Ectodermal cell (in vitro differentiated cells): ENCODE results near the gene SNAP47.

ENCODE experiments used
- H3K27ac ChIP-seq: 2 replicates; pipeline ENCODE4 v1.7.0; 2013; ENCODE audit warnings: mild to moderate bottlenecking, low read depth, low read length; ENCODE audit not compliant: insufficient read depth, poor library complexity, severe bottlenecking
- H3K27me3 ChIP-seq: 2 replicates; pipeline ENCODE4 v1.7.0; 2013; ENCODE audit warnings: mild to moderate bottlenecking, low read length; ENCODE audit not compliant: insufficient read depth, control insufficient read depth, poor library complexity, severe bottlenecking
- H3K36me3 ChIP-seq: one replicate; pipeline ENCODE4 v1.7.0; 2013; ENCODE audit warnings: low read length; ENCODE audit not compliant: control insufficient read depth, insufficient read depth
- H3K4me1 ChIP-seq: one replicate; pipeline ENCODE4 v1.7.0; 2013; ENCODE audit warnings: low read length; ENCODE audit not compliant: control insufficient read depth, insufficient read depth
- H3K4me3 ChIP-seq: 2 replicates; pipeline ENCODE4 v1.7.0; 2013; ENCODE audit warnings: low read depth, low read length, control low read depth; ENCODE audit not compliant: insufficient read depth
- H3K9me3 ChIP-seq: 2 replicates; pipeline ENCODE4 v1.7.0; 2013; ENCODE audit warnings: mild to moderate bottlenecking, low read length, moderate library complexity; ENCODE audit not compliant: control insufficient read depth
- WGBS, 2 experiments: methylation state at CpG; one replicate each; pipeline ENCODE4 v1.1.7; 2013; ENCODE audit warnings: missing lambda C conversion rate in 2 of 2; 5-methylcytosine and 5-hydroxymethylcytosine counted together

Gene SNAP47

GRCh38 chr1:227775841-227776240 lies 40.6 kb downstream of the SNAP47 start:
- peak overlapping the region; percentile 55 for H3K27ac ChIP-seq
- no peak overlapping the region for H3K4me3 ChIP-seq
- peaks cover 5% of the 10 kb centered on the region for H3K36me3 ChIP-seq
- WGBS, 2 experiments = 95% methylated on average over 10 of the region's 10 CpGs
- H3K9me3 ChIP-seq = no peaks in the 10 kb centered on the region
- no peaks in the 10 kb centered on the region for H3K27me3 ChIP-seq
- no peaks in the 10 kb centered on the region for H3K4me1 ChIP-seq

DNA sequence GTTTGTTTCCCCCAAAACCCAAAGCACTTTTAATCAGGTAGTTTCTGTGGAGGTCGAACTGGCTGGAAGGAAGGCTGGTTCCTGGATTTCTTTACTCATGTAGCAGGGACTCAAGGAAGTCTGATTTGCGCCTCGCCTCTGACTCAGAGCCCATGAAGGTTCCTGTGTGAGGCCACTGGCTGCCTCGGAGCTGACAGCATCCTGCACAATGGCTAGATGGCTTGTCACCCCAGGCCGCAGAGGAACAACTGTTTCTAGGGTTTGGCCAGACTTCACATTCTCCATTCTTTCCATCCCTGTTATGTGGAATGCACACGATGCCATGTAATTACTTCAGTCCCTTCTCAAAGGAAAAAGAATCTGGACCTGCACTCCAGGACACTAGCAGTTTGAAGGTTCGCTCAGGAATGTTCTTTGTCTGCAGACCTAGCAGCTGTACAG lies 41.1 kb downstream of the SNAP47 start:
- WGBS, 2 experiments = 93% methylated on average over 7 of the region's 7 CpGs
- no peaks in the 10 kb centered on the region for H3K9me3 ChIP-seq
- H3K27ac ChIP-seq = peak overlapping the region; percentile 55
- H3K4me1 ChIP-seq = no peaks in the 10 kb centered on the region
- H3K36me3 ChIP-seq = peaks cover 5% of the 10 kb centered on the region
- H3K27me3 ChIP-seq = no peaks in the 10 kb centered on the region
- no peak overlapping the region for H3K4me3 ChIP-seq

- Histone ChIP-seq H3K4me1 (no peaks in the 10 kb centered on the region), H3K27me3 (no peaks in the 10 kb centered on the region), H3K36me3 (peaks cover 5% of the 10 kb centered on the region), H3K9me3 (no peaks in the 10 kb centered on the region), H3K4me3 (no peak overlapping the region), H3K27ac (peak overlapping the region; percentile 44)
- WGBS, 2 experiments = 96% methylated on average over 11 of the region's 11 CpGs
Measured at GRCh38 chr1:227777156-227777555, 41.9 kb downstream of the SNAP47 start.

GRCh38 chr1:227777646-227778045 lies 42.4 kb downstream of the SNAP47 start:
- H3K4me1 ChIP-seq = no peaks in the 10 kb centered on the region
- H3K27ac ChIP-seq = no peak overlapping the region
- 93 to 96% methylated on average over 4 of the region's 4 CpGs for WGBS, 2 experiments

DNA sequence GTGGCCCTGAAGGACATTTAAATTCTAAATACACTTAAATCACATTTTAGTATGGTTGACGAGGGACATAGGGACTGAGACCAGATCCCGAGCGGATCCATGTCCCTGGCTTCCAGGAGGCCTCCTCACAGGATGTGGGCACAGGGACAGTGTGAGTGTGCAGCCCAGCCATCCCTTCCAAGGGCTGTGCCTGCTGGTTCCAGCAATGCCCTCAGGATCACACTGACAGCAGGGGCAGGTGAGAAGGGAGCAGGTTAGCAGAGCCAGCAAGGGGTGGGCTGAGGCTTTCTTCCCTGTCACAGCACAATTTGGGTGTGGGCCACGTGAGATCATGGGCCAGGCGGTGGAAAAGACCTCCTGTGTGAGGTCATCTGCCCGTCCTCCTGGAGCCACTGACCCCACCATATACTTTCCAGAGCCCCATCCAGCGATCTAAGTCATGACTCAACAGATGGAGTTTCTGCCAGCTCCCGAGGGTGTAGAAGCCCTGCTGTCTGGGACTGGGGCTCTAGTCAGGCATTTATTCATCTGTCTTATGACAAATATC lies 43.2 kb downstream of the SNAP47 start:
- Histone ChIP-seq H3K36me3 (peaks cover 5% of the 10 kb centered on the region), H3K27me3 (no peaks in the 10 kb centered on the region), H3K9me3 (no peaks in the 10 kb centered on the region), H3K4me1 (no peaks in the 10 kb centered on the region), H3K27ac (no peak overlapping the region), H3K4me3 (no peak overlapping the region)
- whole genome bisulfite sequencing, 2 experiments = 91 to 94% methylated on average over 8 of the region's 8 CpGs

More at GRCh38 chr1:227777646-227778045, 42.4 kb downstream of the SNAP47 start:
- Histone ChIP-seq H3K36me3 (peaks cover 5% of the 10 kb centered on the region), H3K27me3 (no peaks in the 10 kb centered on the region), H3K9me3 (no peaks in the 10 kb centered on the region), H3K4me3 (no peak overlapping the region)

- no peak overlapping the region for H3K4me3 ChIP-seq
- whole genome bisulfite sequencing, 2 experiments = 93 to 94% methylated on average over 10 of the region's 10 CpGs
- H3K4me1 ChIP-seq = no peaks in the 10 kb centered on the region
- H3K9me3 ChIP-seq = no peaks in the 10 kb centered on the region
- H3K27ac ChIP-seq = no peak overlapping the region
- no peaks in the 10 kb centered on the region for H3K27me3 ChIP-seq
- H3K36me3 ChIP-seq = peaks cover 5% of the 10 kb centered on the region
Measured at GRCh38 chr1:227779021-227779441, 43.8 kb downstream of the SNAP47 start.

DNA sequence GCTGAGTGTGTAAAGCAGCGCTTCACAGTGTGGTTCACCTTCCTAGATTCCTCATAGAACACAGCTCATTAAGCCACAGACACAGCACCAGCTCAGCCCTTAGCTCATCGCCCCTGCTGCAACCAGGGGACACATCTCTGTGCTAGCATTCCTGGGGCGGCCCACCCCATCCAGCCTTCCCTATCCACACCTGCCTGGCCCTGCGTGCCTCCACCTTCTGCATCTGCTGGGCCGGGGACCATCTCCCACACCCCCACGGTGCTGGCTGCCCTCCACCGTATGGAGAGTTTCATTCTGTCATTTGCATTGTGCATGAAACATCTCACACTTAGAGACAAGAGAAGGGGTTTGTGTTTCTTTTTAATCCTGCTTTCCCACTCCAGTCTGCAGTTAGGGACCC lies 44.5 kb downstream of the SNAP47 start:
- Histone ChIP-seq H3K36me3 (peaks cover 5% of the 10 kb centered on the region), H3K4me1 (no peaks in the 10 kb centered on the region), H3K27ac (no peak overlapping the region), H3K9me3 (no peaks in the 10 kb centered on the region), H3K27me3 (no peaks in the 10 kb centered on the region), H3K4me3 (no peak overlapping the region)
- WGBS, 2 experiments = 94 to 96% methylated on average over 7 of the region's 7 CpGs

DNA sequence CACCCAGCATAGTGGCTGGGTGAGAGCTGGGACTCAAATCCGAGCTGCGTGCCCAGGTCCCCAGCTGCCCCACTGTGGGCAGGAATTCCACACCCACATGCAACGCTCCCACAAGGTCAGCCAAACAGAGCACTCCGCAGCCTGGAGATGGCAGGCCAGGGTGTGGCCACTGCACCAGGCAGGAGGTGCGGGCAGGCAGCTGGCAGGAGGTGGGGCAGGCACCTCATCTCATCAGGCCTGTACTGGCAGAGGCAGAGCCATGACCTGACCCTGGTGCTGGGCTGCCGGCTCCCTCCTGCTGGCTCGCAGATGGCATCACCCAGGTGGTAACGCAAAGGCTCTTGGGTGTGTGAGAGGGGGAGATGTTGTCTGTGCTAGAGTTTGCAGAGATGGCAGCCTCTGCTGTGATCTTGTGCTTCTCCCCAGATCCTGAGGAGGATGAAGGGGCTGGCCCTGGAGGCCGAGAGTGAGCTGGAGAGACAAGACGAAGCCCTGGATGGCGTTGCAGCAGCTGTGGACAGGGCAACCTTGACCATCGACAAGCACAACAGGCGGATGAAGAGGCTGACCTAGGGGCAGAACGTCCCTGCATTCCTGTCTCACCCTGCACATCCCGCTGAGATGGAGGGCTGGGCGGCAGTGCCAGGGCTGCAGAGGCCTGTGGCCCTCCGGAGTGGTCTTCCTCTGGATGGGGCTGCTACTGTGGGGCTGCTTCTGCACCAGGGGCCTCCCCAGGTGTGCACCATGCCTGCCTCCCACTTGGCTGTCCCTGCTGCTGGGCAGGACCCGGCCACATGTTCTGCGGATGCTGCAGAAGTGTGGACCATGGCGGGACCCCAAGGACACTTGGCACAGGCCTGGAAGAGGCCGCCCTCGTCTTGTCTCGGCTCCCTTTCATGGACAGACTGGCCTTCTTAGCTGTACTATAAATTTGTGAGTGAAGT lies 45.1 kb downstream of the SNAP47 start:
- Histone ChIP-seq H3K27ac (no peak overlapping the region), H3K4me1 (no peaks in the 10 kb centered on the region), H3K27me3 (no peaks in the 10 kb centered on the region), H3K36me3 (peaks cover 5% of the 10 kb centered on the region), H3K9me3 (no peaks in the 10 kb centered on the region), H3K4me3 (no peak overlapping the region)
- 95% methylated on average over 23 of the region's 23 CpGs for WGBS, 2 experiments

GRCh38 chr1:227781314-227781930 lies 46.2 kb downstream of the SNAP47 start:
- Histone ChIP-seq H3K36me3 (no peaks in the 10 kb centered on the region), H3K9me3 (no peaks in the 10 kb centered on the region), H3K27me3 (peaks cover 10% of the 10 kb centered on the region), H3K4me1 (no peaks in the 10 kb centered on the region), H3K27ac (no peak overlapping the region), H3K4me3 (no peak overlapping the region)
- WGBS, 2 experiments = 95 to 96% methylated on average over 15 of the region's 15 CpGs

GRCh38 chr1:227782226-227782625 lies 47.0 kb downstream of the SNAP47 start:
- Histone ChIP-seq H3K27ac (no peak overlapping the region), H3K36me3 (no peaks in the 10 kb centered on the region), H3K4me1 (no peaks in the 10 kb centered on the region), H3K27me3 (peaks cover 18% of the 10 kb centered on the region), H3K9me3 (no peaks in the 10 kb centered on the region), H3K4me3 (no peak overlapping the region)
- 91 to 93% methylated on average over 4 of the region's 4 CpGs for WGBS, 2 experiments
